HG03108 (cell line): ENCODE results near the gene MKX.

Experiments
- ATAC-seq: cut with Tn5 transposase; IDR thresholded peaks from one replicate; pipeline ENCODE4 v1.9.1; 2021; ENCODE audit warnings: moderate library complexity; ENCODE audit not compliant: unreplicated experiment

MKX gene

DNA sequence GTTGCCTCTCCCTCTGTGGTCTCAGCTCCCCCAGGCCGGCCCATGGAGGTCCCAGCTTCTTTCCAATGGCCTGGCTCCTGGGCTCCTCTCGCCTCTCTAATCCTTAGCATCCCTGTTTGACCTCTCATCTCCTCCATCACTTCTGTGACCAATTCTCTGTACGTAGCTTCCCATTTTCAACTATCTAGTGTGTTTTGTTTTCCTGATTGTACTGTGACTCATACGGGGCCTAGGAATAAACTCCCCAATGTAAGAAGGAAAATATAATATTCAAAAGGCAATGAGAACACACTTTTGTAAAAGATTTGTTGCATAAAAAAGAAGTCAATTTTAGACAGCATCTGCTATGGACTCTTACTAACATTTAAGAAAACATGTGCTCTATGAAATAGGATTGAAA, 90.3 kb downstream of the MKX start:
- ATAC-seq, result no peak

GRCh38 chr10:27654284-27654683, 91.3 kb downstream of the MKX start:
- ATAC-seq, result no peak

GRCh38 chr10:27646604-27647175, 98.9 kb downstream of the MKX start:
- no peak for ATAC-seq

DNA sequence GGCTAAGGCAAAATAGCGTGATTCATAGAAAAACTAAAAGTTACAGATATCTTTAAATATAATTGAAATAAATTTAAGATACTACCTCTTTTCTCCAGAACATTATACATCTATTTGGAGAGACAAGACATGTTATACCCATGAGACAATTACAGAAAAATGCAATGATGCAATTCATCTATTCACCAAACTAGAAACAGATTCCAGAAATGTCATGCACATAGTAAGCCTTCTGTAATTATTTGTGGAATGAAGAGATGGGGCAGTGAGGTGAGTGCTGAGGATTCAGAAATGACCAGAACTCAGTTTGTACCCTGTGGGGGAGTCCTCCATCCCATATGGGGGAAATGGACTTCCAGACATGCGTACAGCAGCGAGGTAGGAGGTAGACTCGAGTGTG, 99.4 kb downstream of the MKX start:
- ATAC-seq, result no peak

- no peak for ATAC-seq
These were observed 101.2 kb downstream of the MKX start for GRCh38 chr10:27644307-27644939.

- no peak for ATAC-seq
These were observed 102.3 kb downstream of the MKX start for GRCh38 chr10:27643301-27643700.

DNA sequence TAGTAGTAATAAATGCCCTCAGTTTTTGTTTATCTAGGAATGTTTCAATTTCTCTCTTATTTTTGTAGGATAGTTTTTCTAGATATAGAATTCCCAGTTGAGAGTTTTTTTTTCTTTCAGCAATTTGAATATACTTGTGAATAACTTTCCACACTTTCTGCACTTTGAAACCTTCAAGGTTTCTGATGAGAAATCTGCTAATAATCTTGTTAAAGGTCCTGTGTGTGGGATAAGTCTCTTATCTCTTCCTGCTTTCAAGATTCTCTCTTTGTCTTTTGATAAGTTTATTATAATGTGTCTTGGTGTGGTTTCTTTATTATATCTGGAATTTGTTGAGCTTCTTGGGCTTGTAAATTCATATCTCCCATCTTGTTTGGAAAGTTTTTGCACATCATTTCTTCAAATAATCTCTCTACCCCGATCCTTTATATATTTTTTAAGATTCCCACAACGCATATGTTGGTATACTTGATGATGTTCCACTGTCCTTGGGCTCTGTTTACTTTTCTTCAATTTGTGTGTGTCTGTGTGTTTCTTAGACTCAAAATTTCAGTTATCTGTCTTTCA, 103.5 kb downstream of the MKX start:
- ATAC-seq, result no peak

GRCh38 chr10:27638071-27638750, 107.4 kb downstream of the MKX start:
- ATAC-seq, result no peak

DNA sequence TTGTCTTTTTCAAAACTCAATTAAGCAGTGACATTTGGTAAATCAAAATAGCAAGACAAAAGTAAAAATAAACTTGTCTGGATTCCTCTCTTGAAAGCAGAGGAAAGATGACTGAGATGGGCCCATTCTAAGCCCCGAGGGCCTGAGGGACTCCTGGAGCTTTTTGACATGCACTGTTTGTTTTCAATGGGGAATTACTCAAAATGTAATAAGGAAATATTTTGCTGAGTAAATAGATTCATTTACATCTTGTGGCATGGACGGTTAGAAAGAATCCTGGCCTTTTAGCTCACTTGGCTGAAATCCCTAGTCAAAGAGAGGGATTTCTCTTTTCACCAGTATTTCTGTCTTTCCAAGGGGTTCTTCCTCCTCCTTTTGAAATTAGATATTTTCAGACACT, 108.0 kb downstream of the MKX start:
- ATAC-seq, result no peak

DNA sequence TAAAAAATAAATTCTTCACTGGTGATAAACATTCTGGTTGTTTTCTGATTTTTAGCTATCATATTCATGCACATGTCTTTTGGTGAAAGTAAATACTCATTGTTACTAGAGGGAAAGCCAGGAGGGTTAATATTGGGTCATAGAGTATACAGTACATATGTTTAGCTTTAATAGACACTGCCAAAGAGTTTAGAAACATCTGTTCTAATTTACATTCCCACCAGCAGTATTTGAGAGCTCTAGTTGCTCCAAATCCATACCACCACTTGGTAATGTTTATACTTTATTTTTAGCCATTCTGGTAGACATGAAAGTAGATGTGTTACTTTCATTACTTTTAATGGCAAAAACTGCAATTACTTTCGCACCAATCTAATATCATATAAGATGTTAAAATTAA, 108.8 kb downstream of the MKX start:
- no peak for ATAC-seq

GRCh38 chr10:27635699-27636270, 109.8 kb downstream of the MKX start:
- ATAC-seq, result no peak

GRCh38 chr10:27635290-27635689, 110.3 kb downstream of the MKX start:
- no peak for ATAC-seq

DNA sequence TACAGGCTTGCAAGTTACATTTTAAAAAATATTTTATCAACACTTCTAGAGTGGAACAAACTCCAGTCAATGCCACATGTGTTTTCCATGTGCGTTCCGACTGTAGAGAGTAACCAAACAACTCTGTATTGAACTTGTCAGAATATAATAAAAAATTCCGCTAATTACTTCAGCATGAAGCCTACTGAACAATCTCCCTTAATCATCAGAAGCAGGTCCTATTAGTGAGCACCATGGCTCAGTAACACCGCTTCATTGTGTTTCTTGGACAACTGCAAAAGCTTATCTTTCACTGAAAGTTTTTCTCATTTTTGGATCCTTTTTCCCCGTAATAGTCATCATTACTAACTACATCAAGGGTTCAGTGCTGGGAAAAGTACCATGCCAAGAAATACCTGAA, 117.0 kb downstream of the MKX start:
- ATAC-seq, result no peak

DNA sequence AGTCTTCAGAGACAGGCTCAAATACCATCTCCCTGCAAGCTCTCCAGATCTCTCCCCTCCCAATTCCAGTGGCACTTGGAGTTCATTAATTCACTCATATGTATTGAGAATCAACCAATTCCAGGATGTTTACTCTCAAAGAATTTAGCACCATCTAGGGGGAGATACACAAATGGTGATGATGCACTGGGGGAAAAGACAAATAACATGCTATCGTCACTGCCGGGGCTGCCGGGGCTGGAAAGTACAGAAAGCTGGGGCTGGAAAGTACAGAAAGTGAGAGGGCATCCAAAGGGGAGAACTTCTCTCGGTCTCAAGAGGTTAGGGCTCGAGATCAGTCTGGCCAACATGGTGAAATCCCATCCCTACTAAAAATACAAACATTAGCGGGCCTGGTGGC, 118.7 kb downstream of the MKX start:
- no peak for ATAC-seq

DNA sequence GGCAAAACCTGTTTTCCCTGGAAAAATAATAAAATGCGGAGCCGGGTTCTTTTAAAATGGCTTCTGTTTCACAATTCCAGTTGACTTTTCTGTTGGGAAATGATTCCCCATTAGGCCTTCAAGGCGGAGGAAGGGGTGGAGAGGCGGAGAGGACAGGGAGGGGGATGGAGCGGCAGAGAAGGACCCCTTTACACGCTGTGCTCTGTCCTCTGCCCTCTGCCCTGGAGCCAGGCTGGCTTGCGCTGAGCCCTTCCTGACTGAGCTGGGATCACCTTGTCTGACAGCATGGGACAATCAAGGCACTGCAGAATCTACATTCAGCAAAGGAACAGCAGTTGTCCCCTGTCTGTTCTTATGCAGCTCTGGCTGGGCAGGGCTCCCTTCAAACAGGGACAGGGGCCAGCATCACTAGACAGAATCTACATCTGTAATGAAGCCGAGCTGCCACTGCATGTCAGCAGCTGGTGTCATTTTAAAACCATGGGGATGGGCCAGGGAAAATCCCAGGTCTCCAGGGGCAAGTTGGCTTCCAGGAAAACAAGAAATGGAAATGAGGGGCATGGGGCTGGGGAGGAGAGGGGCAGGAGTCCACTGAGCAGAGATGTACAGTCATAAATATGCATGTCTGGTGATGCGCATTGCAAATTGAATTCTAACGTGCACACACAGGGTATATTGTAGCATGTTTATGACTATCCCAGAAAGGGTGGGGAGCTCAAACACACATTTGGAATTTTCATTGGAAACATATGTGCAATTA, 120.0 kb downstream of the MKX start:
- no peak for ATAC-seq

DNA sequence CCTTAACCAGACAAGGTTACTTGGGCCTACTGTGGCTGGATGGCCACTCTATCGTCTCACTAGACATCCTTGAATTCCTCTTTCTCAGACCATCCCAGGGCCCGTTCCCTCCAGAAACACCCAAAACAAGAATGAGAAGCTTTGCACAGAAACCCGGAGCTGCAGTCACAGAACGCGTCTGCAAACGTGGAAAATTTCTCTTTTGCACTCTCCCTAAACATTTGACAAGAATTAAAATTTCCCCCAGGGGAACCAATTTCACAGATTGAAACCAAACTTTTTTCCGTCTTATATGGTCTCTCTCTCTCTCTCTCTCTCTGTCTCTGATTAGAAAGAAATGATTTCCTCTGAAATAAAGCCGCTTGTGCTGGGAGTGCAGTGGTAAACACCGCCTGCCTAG, 120.7 kb downstream of the MKX start:
- no peak for ATAC-seq
